ENCODE data around the gene SYNRG.

SYNRG gene

DNA sequence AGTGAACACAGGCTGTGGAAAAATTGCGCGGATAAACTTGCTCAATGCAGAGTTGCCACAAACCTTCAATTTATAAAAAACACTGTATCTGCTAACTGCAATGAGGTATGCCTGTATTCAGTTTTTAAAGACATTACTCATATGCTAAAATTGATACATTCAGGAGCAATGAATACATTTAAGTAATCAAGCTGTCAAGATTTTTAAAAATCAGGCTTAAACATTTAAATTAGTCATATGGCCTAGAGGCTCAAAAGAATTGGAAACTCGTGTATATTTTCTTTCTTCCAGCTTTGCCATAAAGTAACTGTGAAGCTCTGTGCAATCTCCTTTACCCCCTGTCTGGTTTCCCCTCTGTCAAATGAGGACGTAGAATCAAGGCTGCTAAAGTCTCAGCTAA is 4.1 kb downstream of the SYNRG start:
- H3K23ac ChIP-seq (ENCODE audit: low read depth, low read length, poor library complexity) = no peak overlapping the region
- H2AK5ac ChIP-seq (ENCODE audit: low read depth, low read length) = no peak overlapping the region
- H3K4me3 ChIP-seq (ENCODE audit: low read length in 2 of 2) = no peak overlapping the region
- no peak for DNase-seq (ENCODE audit: low spot score)
- no peak overlapping the region for H2AFZ ChIP-seq (ENCODE audit: low read length)
- no peak overlapping the region for H4K91ac ChIP-seq (ENCODE audit: low read depth, low read length, poor library complexity)
- peaks cover 4 to 16% of the 10 kb centered on the region in 2 donors for H3K9me3 ChIP-seq (replicated peaks in 1 of 2; ENCODE audit: control insufficient read depth in 2 of 2, insufficient read depth in 1 of 2, low read depth in 1 of 2, low read length in 2 of 2)
- H3K36me3 ChIP-seq (replicated peaks in 1 of 2; ENCODE audit: control insufficient read depth in 2 of 2, insufficient read depth in 2 of 2, low read length in 2 of 2) = peaks cover 2 to 44% of the 10 kb centered on the region in 2 donors
- no peak overlapping the region for H2BK5ac ChIP-seq (ENCODE audit: low read length)
- no peak overlapping the region for H3K18ac ChIP-seq (ENCODE audit: low read length)
- no peaks in the 10 kb centered on the region for H3K4me1 ChIP-seq (ENCODE audit: control insufficient read depth in 2 of 2, insufficient read depth in 1 of 2, low read depth in 1 of 2, low read length in 2 of 2)
- H4K8ac ChIP-seq (ENCODE audit: low read depth, low read length) = no peak overlapping the region
- no peak overlapping the region for H3K27ac ChIP-seq (replicated peaks; ENCODE audit: low read length)
- no peak overlapping the region for H2BK120ac ChIP-seq (ENCODE audit: low read depth, low read length)
- no peak overlapping the region for H3K14ac ChIP-seq (ENCODE audit: low read length)
- no peak overlapping the region for H2BK12ac ChIP-seq (ENCODE audit: low read length)
- H3K79me1 ChIP-seq (ENCODE audit: low read depth, low read length) = peaks cover 2% of the 10 kb centered on the region
- WGBS, 2 donors (ENCODE audit: extremely low coverage in 2 of 2, insufficient read length in 2 of 2, insufficient replicate concordance in 1 of 2) = no CpG with 5 or more reads among the region's 4 CpGs
- H3K27me3 ChIP-seq (ENCODE audit: control insufficient read depth in 3 of 3, insufficient read depth in 3 of 3, low read depth in 1 of 3, low read length in 3 of 3) = no peaks in the 10 kb centered on the region
- H2BK15ac ChIP-seq (ENCODE audit: low read length) = no peak overlapping the region
- H3K4me2 ChIP-seq (ENCODE audit: insufficient read depth, low read length, poor library complexity, severe bottlenecking) = no peak overlapping the region
- H3K9ac ChIP-seq (ENCODE audit: low read depth, low read length, poor library complexity) = no peak overlapping the region
- no peak overlapping the region for H3K4ac ChIP-seq (ENCODE audit: low read length)

DNA sequence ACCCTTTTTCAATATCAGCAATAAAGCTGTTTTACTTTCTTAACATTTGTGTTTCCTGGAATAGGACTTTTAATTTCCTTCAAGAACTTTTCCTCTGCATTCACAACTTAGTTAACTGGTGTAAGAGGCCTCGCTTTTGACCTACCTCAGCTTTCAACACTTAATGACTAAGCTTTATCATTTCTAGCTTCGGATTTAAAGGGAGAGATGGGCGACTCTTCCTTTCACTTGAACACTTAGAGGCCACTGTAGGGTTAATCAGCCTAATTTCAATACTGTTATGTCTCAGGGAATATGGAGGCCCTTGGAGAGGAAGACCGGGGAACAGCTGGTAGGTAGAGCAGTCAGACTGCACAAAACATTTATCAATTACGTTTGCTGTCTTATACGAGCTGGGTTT is 4.7 kb downstream of the SYNRG start:
- Histone ChIP-seq H2BK12ac (ENCODE audit: low read length) (no peak overlapping the region), H2BK15ac (ENCODE audit: low read length) (no peak overlapping the region), H2AK5ac (ENCODE audit: low read depth, low read length) (no peak overlapping the region), H3K4me3 (ENCODE audit: low read length in 2 of 2) (no peak overlapping the region), H3K18ac (ENCODE audit: low read length) (no peak overlapping the region), H4K91ac (ENCODE audit: low read depth, low read length, poor library complexity) (no peak overlapping the region), H3K79me1 (ENCODE audit: low read depth, low read length) (peaks cover 2% of the 10 kb centered on the region), H3K9me3 (replicated peaks in 1 of 2; ENCODE audit: control insufficient read depth in 2 of 2, insufficient read depth in 1 of 2, low read depth in 1 of 2, low read length in 2 of 2) (peaks cover 4 to 16% of the 10 kb centered on the region in 2 donors), H3K4ac (ENCODE audit: low read length) (no peak overlapping the region), H2BK5ac (ENCODE audit: low read length) (no peak overlapping the region), H3K23ac (ENCODE audit: low read depth, low read length, poor library complexity) (no peak overlapping the region), H3K27me3 (ENCODE audit: control insufficient read depth in 3 of 3, insufficient read depth in 3 of 3, low read depth in 1 of 3, low read length in 3 of 3) (no peaks in the 10 kb centered on the region), H2BK120ac (ENCODE audit: low read depth, low read length) (no peak overlapping the region), H3K14ac (ENCODE audit: low read length) (no peak overlapping the region), H3K36me3 (replicated peaks in 1 of 2; ENCODE audit: control insufficient read depth in 2 of 2, insufficient read depth in 2 of 2, low read length in 2 of 2) (peaks cover 2 to 49% of the 10 kb centered on the region in 2 donors), H3K9ac (ENCODE audit: low read depth, low read length, poor library complexity) (no peak overlapping the region), H3K27ac (replicated peaks; ENCODE audit: low read length) (no peak overlapping the region), H4K8ac (ENCODE audit: low read depth, low read length) (no peak overlapping the region), H3K4me2 (ENCODE audit: insufficient read depth, low read length, poor library complexity, severe bottlenecking) (no peak overlapping the region), H2AFZ (ENCODE audit: low read length) (no peak overlapping the region), H3K4me1 (ENCODE audit: control insufficient read depth in 2 of 2, insufficient read depth in 1 of 2, low read depth in 1 of 2, low read length in 2 of 2) (no peaks in the 10 kb centered on the region)
- no CpG with 5 or more reads among the region's 6 CpGs for WGBS, 2 donors (ENCODE audit: extremely low coverage in 2 of 2, insufficient read length in 2 of 2, insufficient replicate concordance in 1 of 2)
- DNase-seq (ENCODE audit: low spot score) = no peak

DNA sequence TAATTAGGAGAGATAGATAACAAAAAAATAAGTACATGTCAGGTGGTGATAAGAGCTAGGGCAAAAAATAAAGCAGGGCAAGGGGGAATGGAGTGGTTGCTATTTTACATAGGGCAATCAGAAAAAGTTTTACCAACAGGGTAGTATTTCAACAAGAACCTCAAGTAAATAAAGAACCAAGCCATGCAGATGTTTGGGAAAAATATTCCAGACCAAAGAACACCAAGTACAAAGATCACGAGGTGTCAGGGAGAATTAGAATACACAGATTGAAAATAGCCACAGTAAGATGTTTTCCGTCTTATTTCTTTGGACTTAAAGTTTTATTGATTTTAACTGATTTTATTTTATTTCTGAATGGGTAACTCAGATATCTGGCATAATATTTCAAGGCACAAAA is 11.1 kb downstream of the SYNRG start:
- Histone ChIP-seq H3K4me1 (ENCODE audit: control insufficient read depth in 2 of 2, insufficient read depth in 1 of 2, low read depth in 1 of 2, low read length in 2 of 2) (no peaks in the 10 kb centered on the region), H3K14ac (ENCODE audit: low read length) (no peak overlapping the region), H3K9ac (ENCODE audit: low read depth, low read length, poor library complexity) (no peak overlapping the region), H3K27ac (replicated peaks; ENCODE audit: low read length) (no peak overlapping the region), H3K4ac (ENCODE audit: low read length) (no peak overlapping the region), H3K36me3 (replicated peaks in 1 of 2; ENCODE audit: control insufficient read depth in 2 of 2, insufficient read depth in 2 of 2, low read length in 2 of 2) (peaks cover 10 to 71% of the 10 kb centered on the region in 2 donors), H3K18ac (ENCODE audit: low read length) (no peak overlapping the region), H2BK15ac (ENCODE audit: low read length) (no peak overlapping the region), H3K9me3 (replicated peaks in 1 of 2; ENCODE audit: control insufficient read depth in 2 of 2, insufficient read depth in 1 of 2, low read depth in 1 of 2, low read length in 2 of 2) (no peaks in the 10 kb centered on the region), H4K91ac (ENCODE audit: low read depth, low read length, poor library complexity) (no peak overlapping the region), H3K79me1 (ENCODE audit: low read depth, low read length) (no peaks in the 10 kb centered on the region), H3K27me3 (ENCODE audit: control insufficient read depth in 3 of 3, insufficient read depth in 3 of 3, low read depth in 1 of 3, low read length in 3 of 3) (no peaks in the 10 kb centered on the region), H4K8ac (ENCODE audit: low read depth, low read length) (no peak overlapping the region), H3K4me2 (ENCODE audit: insufficient read depth, low read length, poor library complexity, severe bottlenecking) (no peak overlapping the region), H2AFZ (ENCODE audit: low read length) (no peak overlapping the region), H2BK12ac (ENCODE audit: low read length) (no peak overlapping the region), H2BK120ac (ENCODE audit: low read depth, low read length) (no peak overlapping the region), H2BK5ac (ENCODE audit: low read length) (no peak overlapping the region), H3K23ac (ENCODE audit: low read depth, low read length, poor library complexity) (no peak overlapping the region), H2AK5ac (ENCODE audit: low read depth, low read length) (no peak overlapping the region), H3K4me3 (ENCODE audit: low read length in 2 of 2) (no peak overlapping the region)
- no CpG with 5 or more reads among the region's 2 CpGs for WGBS, 2 donors (ENCODE audit: extremely low coverage in 2 of 2, insufficient read length in 2 of 2, insufficient replicate concordance in 1 of 2)
- DNase-seq (ENCODE audit: low spot score) = no peak

DNA sequence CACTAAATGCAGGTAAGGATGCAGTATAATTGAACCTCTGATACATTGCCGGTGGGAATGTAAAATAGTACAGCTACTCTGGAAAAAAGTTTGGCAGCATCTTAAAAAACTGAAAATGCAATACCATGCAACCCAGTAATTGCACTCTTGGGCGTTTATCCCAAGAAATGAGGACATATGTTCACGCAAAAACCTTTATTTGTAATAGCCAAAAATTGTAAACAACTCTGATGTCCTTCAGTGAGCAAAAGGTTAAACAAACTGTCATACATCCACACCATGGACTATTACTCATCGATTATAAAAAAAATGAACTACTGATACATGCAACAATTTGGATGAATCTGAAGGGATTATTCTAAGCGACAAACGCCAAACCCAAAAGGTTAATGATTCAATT is 16.9 kb downstream of the SYNRG start:
- Histone ChIP-seq H3K14ac (ENCODE audit: low read length) (no peak overlapping the region), H4K91ac (ENCODE audit: low read depth, low read length, poor library complexity) (no peak overlapping the region), H3K4me3 (ENCODE audit: low read length in 2 of 2) (no peak overlapping the region), H2BK15ac (ENCODE audit: low read length) (no peak overlapping the region), H2BK5ac (ENCODE audit: low read length) (no peak overlapping the region), H3K18ac (ENCODE audit: low read length) (no peak overlapping the region), H3K4ac (ENCODE audit: low read length) (no peak overlapping the region), H3K23ac (ENCODE audit: low read depth, low read length, poor library complexity) (no peak overlapping the region), H2BK12ac (ENCODE audit: low read length) (no peak overlapping the region), H3K9ac (ENCODE audit: low read depth, low read length, poor library complexity) (no peak overlapping the region), H3K4me1 (ENCODE audit: control insufficient read depth in 2 of 2, insufficient read depth in 1 of 2, low read depth in 1 of 2, low read length in 2 of 2) (no peaks in the 10 kb centered on the region), H3K79me1 (ENCODE audit: low read depth, low read length) (no peaks in the 10 kb centered on the region), H3K4me2 (ENCODE audit: insufficient read depth, low read length, poor library complexity, severe bottlenecking) (no peak overlapping the region), H2BK120ac (ENCODE audit: low read depth, low read length) (no peak overlapping the region), H4K8ac (ENCODE audit: low read depth, low read length) (no peak overlapping the region), H2AK5ac (ENCODE audit: low read depth, low read length) (no peak overlapping the region), H3K9me3 (replicated peaks in 1 of 2; ENCODE audit: control insufficient read depth in 2 of 2, insufficient read depth in 1 of 2, low read depth in 1 of 2, low read length in 2 of 2) (no peaks in the 10 kb centered on the region), H2AFZ (ENCODE audit: low read length) (no peak overlapping the region), H3K27ac (replicated peaks; ENCODE audit: low read length) (no peak overlapping the region), H3K36me3 (replicated peaks in 1 of 2; ENCODE audit: control insufficient read depth in 2 of 2, insufficient read depth in 2 of 2, low read length in 2 of 2) (peaks cover 7 to 81% of the 10 kb centered on the region in 2 donors), H3K27me3 (ENCODE audit: control insufficient read depth in 3 of 3, insufficient read depth in 3 of 3, low read depth in 1 of 3, low read length in 3 of 3) (no peaks in the 10 kb centered on the region)
- DNase-seq (ENCODE audit: low spot score) = no peak
- WGBS, 2 donors (ENCODE audit: extremely low coverage in 2 of 2, insufficient read length in 2 of 2, insufficient replicate concordance in 1 of 2) = no CpG with 5 or more reads among the region's 6 CpGs
